ENCODE measurements around the gene SLC35E1. TPM values are rescaled to one million over a fixed set of nuclear protein-coding genes. Genes with fewer than 3 reads are reported as not detected.

SLC35E1 gene
- total and polyA plus RNA-seq, 2 of the 4 experiments (the other 2 are of a cell fraction), result 22.6 to 38.0 TPM

- intact Hi-C loops (cut with micrococcal nuclease), result no loop called here
- no CpG with 5 or more reads among the region's 3 CpGs for WGBS, 2 experiments (ENCODE audit: extremely low coverage in 2 of 2, insufficient read length in 1 of 2)
- ATAC-seq (ENCODE audit: low read depth), result no peak
Measured at GRCh38 chr19:16612636-16613035, 40.4 kb upstream of the SLC35E1 start.

More at GRCh38 chr19:16612636-16613035, 40.4 kb upstream of the SLC35E1 start:
- no peak overlapping the region for H3K9ac ChIP-seq (ENCODE audit: low read depth, low read length)
- dilution Hi-C loops (cut with HindIII; ENCODE audit: low sequenced_read_pairs, unreplicated experiment), result no loop called here
- H3K36me3 ChIP-seq (ENCODE audit: control insufficient read depth, insufficient read depth, low read length), result no peaks in the 10 kb centered on the region
- H3K23ac ChIP-seq (ENCODE audit: low read depth, low read length), result no peak overlapping the region
- CTCF ChIA-PET, result no interaction called here
- H3K27me3 ChIP-seq (ENCODE audit: control insufficient read depth, insufficient read depth, low read length), result no peaks in the 10 kb centered on the region
- H3K79me1 ChIP-seq (ENCODE audit: low read depth in 1 of 2, low read length in 2 of 2), result peaks cover 36 to 92% of the 10 kb centered on the region in 2 experiments
- H3K9me3 ChIP-seq (ENCODE audit: control insufficient read depth, insufficient read depth, low read length), result no peaks in the 10 kb centered on the region
- no peak overlapping the region for H3K27ac ChIP-seq (ENCODE audit: insufficient read depth, low read length)
- H3K56ac ChIP-seq (ENCODE audit: extremely low read depth, insufficient read depth, low read length), result no peak overlapping the region
- no peak overlapping the region for H4K8ac ChIP-seq (ENCODE audit: low read depth in 2 of 2, low read length in 2 of 2)
- peaks cover 53% of the 10 kb centered on the region for H3K9me1 ChIP-seq (ENCODE audit: insufficient read depth, low read length)
- H4K20me1 ChIP-seq (ENCODE audit: insufficient read depth, low read length), result peaks cover 90% of the 10 kb centered on the region
- H4K91ac ChIP-seq (ENCODE audit: insufficient read depth, low read depth, low read length), result no peak overlapping the region
- H3K18ac ChIP-seq (ENCODE audit: low read depth, low read length), result no peak overlapping the region
- H2AK5ac ChIP-seq (ENCODE audit: low read depth, low read length), result no peak overlapping the region
- H4K5ac ChIP-seq (ENCODE audit: low read depth, low read length), result no peak overlapping the region
- POLR2A ChIA-PET (ENCODE audit: unreplicated experiment), result no interaction called here
- H3K4me2 ChIP-seq (ENCODE audit: low read depth, low read length), result no peak overlapping the region
- H3K4me3 ChIP-seq (ENCODE audit: insufficient read depth, low read depth, low read length), result no peak overlapping the region
- TF ChIP-seq MAZ (IDR thresholded peaks at IDR 0.05; ENCODE audit: borderline replicate concordance, low read depth, low read length), result no peak
- no peak for TF ChIP-seq MXI1 (IDR thresholded peaks at IDR 0.05; ENCODE audit: borderline replicate concordance, low read depth, low read length)
- TF ChIP-seq RFX5 (IDR thresholded peaks at IDR 0.05; ENCODE audit: low read depth, low read length), result no peak
- TF ChIP-seq FOS (IDR thresholded peaks at IDR 0.05; ENCODE audit: low read depth, low read length), result no peak
- no peak for TF ChIP-seq MAFK (IDR thresholded peaks at IDR 0.05; ENCODE audit: low read depth, low read length)
- no peak for TF ChIP-seq CHD1 (IDR thresholded peaks at IDR 0.05; ENCODE audit: low read depth, low read length)
- no peak for TF ChIP-seq ELK1 (IDR thresholded peaks at IDR 0.05; ENCODE audit: borderline replicate concordance, low read depth, low read length)
- TF ChIP-seq POLR2A (IDR thresholded peaks at IDR 0.05; ENCODE audit: low read depth, low read length), result no peak
- no peak for TF ChIP-seq RCOR1 (IDR thresholded peaks at IDR 0.05; ENCODE audit: insufficient replicate concordance, low read length)
- TF ChIP-seq NFE2L2 (IDR thresholded peaks at IDR 0.05; ENCODE audit: low read depth, low read length), result no peak
- no peak for TF ChIP-seq SMC3 (IDR thresholded peaks at IDR 0.05; ENCODE audit: low read depth, low read length)
- TF ChIP-seq BHLHE40 (IDR thresholded peaks at IDR 0.05; ENCODE audit: low read depth, low read length), result no peak
- BruUV-seq (replicated peaks), result no TSS peak
- no peak overlapping the region for H3K14ac ChIP-seq (replicated peaks; ENCODE audit: low read depth, low read length)
- peaks cover 7% of the 10 kb centered on the region for H3K4me1 ChIP-seq (ENCODE audit: control insufficient read depth, insufficient read depth, low read length)
- no peak overlapping the region for H2AK9ac ChIP-seq (replicated peaks; ENCODE audit: low read depth, low read length, poor library complexity)
- no peak overlapping the region for H3K4ac ChIP-seq (ENCODE audit: low read depth, low read length)
- in situ Hi-C loops (cut with MboI; ENCODE audit: low sequenced_read_pairs), result no loop called here
- H2AFZ ChIP-seq (replicated peaks; ENCODE audit: low read length, poor library complexity), result no peak overlapping the region
- no peak overlapping the region for H2BK20ac ChIP-seq (ENCODE audit: low read depth, low read length)
- H2BK15ac ChIP-seq (ENCODE audit: low read depth, low read length), result no peak overlapping the region
- H2BK5ac ChIP-seq (ENCODE audit: low read depth, low read length, poor library complexity, severe bottlenecking), result no peak overlapping the region
- H2BK120ac ChIP-seq (ENCODE audit: low read depth, low read length), result no peak overlapping the region
- no peak for DNase-seq

Data from IMR-90 (cell line).